Retina (tissue), 1 donor: ENCODE results near the gene AUTS2.

Experiments used
- DNase-seq: peaks from one replicate; pipeline ENCODE4 v3.0.0-alpha.2; 2016

Gene AUTS2

GRCh38 chr7:69738396-69738951 is 140.2 kb downstream of the AUTS2 start:
- peak; percentile 75 for DNase-seq

- DNase-seq, result no peak
Measured at GRCh38 chr7:69739190-69739589, 140.9 kb downstream of the AUTS2 start.

- DNase-seq, result peak; percentile 66
Measured at GRCh38 chr7:69739931-69740431, 141.7 kb downstream of the AUTS2 start.

GRCh38 chr7:69742237-69742636 is 144.0 kb downstream of the AUTS2 start:
- DNase-seq, result no peak

- no peak for DNase-seq
Measured at GRCh38 chr7:69743436-69743835, 145.2 kb downstream of the AUTS2 start.

- DNase-seq, result no peak
Measured at GRCh38 chr7:69744026-69744425, 145.8 kb downstream of the AUTS2 start.

- no peak for DNase-seq
Measured at GRCh38 chr7:69746383-69746782, 148.1 kb downstream of the AUTS2 start.

GRCh38 chr7:69747144-69747543 is 148.9 kb downstream of the AUTS2 start:
- no peak for DNase-seq

- DNase-seq, result peak; percentile 34
Measured at GRCh38 chr7:69748530-69748929, 150.3 kb downstream of the AUTS2 start.

GRCh38 chr7:69749372-69749979 is 151.2 kb downstream of the AUTS2 start:
- no peak for DNase-seq

GRCh38 chr7:69749994-69750393 is 151.7 kb downstream of the AUTS2 start:
- DNase-seq, result no peak

GRCh38 chr7:69751026-69751425 is 152.8 kb downstream of the AUTS2 start:
- DNase-seq, result no peak

- no peak for DNase-seq
Measured at GRCh38 chr7:69753981-69754380, 155.7 kb downstream of the AUTS2 start.

- DNase-seq, result no peak
Measured at GRCh38 chr7:69754476-69754875, 156.2 kb downstream of the AUTS2 start.

GRCh38 chr7:69756235-69756634 is 158.0 kb downstream of the AUTS2 start:
- no peak for DNase-seq

- no peak for DNase-seq
Measured at GRCh38 chr7:69757528-69757927, 159.3 kb downstream of the AUTS2 start.

- DNase-seq, result no peak
Measured at GRCh38 chr7:69757981-69758430, 159.7 kb downstream of the AUTS2 start.

GRCh38 chr7:69759373-69759772 is 161.1 kb downstream of the AUTS2 start:
- DNase-seq, result no peak

GRCh38 chr7:69761290-69761922 is 163.1 kb downstream of the AUTS2 start:
- DNase-seq, result no peak

- no peak for DNase-seq
Measured at GRCh38 chr7:69762821-69763352, 164.6 kb downstream of the AUTS2 start.

GRCh38 chr7:69763513-69763912 is 165.2 kb downstream of the AUTS2 start:
- no peak for DNase-seq

GRCh38 chr7:69764147-69764546 is 165.9 kb downstream of the AUTS2 start:
- DNase-seq, result no peak

- no peak for DNase-seq
Measured at GRCh38 chr7:69764681-69765080, 166.4 kb downstream of the AUTS2 start.

GRCh38 chr7:69765879-69766278 is 167.6 kb downstream of the AUTS2 start:
- no peak for DNase-seq
